GM23338 (cell line): ENCODE data around the gene SRRT. TPM values are rescaled to one million over a fixed set of nuclear protein-coding genes. Genes with fewer than 3 reads are reported as not detected.

Experiments
- ATAC-seq: fragments of 200-7000 bp; cut with Tn5 transposase; 3 replicates; pipeline ENCODE4 v1.9.1; 2020
- DNase-seq: peaks from one replicate; pipeline ENCODE4 v3.0.0-alpha.2; 2015; ENCODE audit warnings: low spot score
- H2AFZ ChIP-seq: fragments of 200-600 bp; sonication (generic); 2 replicates; pipeline ENCODE4 v1.8.0; 2016; ENCODE audit warnings: antibody characterized with exemption, mild to moderate bottlenecking, moderate library complexity
- H3F3A ChIP-seq: fragments of 200-600 bp; sonication (generic); replicated peaks from 2 replicates; pipeline ENCODE4 v1.8.0; 2017; ENCODE audit warnings: antibody characterized with exemption, mixed run types, low read depth
- H3K27ac ChIP-seq: fragments of 200-600 bp; sonication (generic); 2 replicates; pipeline ENCODE4 v1.6.1; 2016; ENCODE audit warnings: low read depth
- H3K27me3 ChIP-seq: fragments of 200-600 bp; sonication (generic); 2 replicates; pipeline ENCODE4 v1.8.0; 2016; ENCODE audit warnings: mild to moderate bottlenecking, mixed run types, moderate library complexity; ENCODE audit not compliant: insufficient read depth
- H3K36me3 ChIP-seq: fragments of 200-600 bp; sonication (generic); 2 replicates; pipeline ENCODE4 v1.8.0; 2016; ENCODE audit warnings: mild to moderate bottlenecking; ENCODE audit not compliant: insufficient read depth
- H3K4me1 ChIP-seq: fragments of 200-600 bp; sonication (generic); 2 replicates; pipeline ENCODE4 v1.8.0; 2016; ENCODE audit warnings: mild to moderate bottlenecking, moderate library complexity; ENCODE audit not compliant: insufficient read depth
- H3K4me2 ChIP-seq: fragments of 200-600 bp; sonication (generic); 2 replicates; pipeline ENCODE4 v1.7.1; 2017; ENCODE audit warnings: mixed run types
- H3K4me3 ChIP-seq: fragments of 200-600 bp; sonication (generic); 2 replicates; pipeline ENCODE4 v1.6.1; 2016; ENCODE audit warnings: mixed run types
- H3K79me2 ChIP-seq: fragments of 200-600 bp; sonication (generic); replicated peaks from 2 replicates; pipeline ENCODE4 v1.8.0; 2017; ENCODE audit warnings: mild to moderate bottlenecking; ENCODE audit not compliant: insufficient read depth
- H3K9me2 ChIP-seq: fragments of 200-600 bp; sonication (generic); 2 replicates; pipeline ENCODE4 v1.8.0; 2017; ENCODE audit not compliant: insufficient read depth
- H4K20me1 ChIP-seq: fragments of 200-600 bp; sonication (generic); replicated peaks from 2 replicates; pipeline ENCODE4 v1.8.0; 2017; ENCODE audit warnings: mild to moderate bottlenecking; ENCODE audit not compliant: insufficient read depth
- H3K27ac Mint-ChIP-seq: 2 replicates; pipeline ENCODE4 v1.8.0; 2020; ENCODE audit warnings: inconsistent platforms, mild to moderate bottlenecking, moderate library complexity, mixed read lengths
- H3K27me3 Mint-ChIP-seq: 3 replicates; pipeline ENCODE4 v1.8.0; 2022; ENCODE audit warnings: low read depth, mild to moderate bottlenecking, moderate library complexity, mixed read lengths, inconsistent platforms; ENCODE audit not compliant: insufficient read depth, poor library complexity
- H3K36me3 Mint-ChIP-seq: 3 replicates; pipeline ENCODE4 v1.8.0; 2021; ENCODE audit warnings: low read depth, mild to moderate bottlenecking, inconsistent platforms, moderate library complexity, mixed read lengths
- H3K4me1 Mint-ChIP-seq: 3 replicates; pipeline ENCODE4 v1.8.0; 2020; ENCODE audit warnings: mild to moderate bottlenecking, inconsistent platforms, mixed read lengths
- H3K4me3 Mint-ChIP-seq: 3 replicates; pipeline ENCODE4 v1.8.0; 2021; ENCODE audit warnings: moderate library complexity, mild to moderate bottlenecking, inconsistent platforms, mixed read lengths
- H3K9me3 Mint-ChIP-seq: 3 replicates; pipeline ENCODE4 v1.8.0; 2020; ENCODE audit warnings: moderate library complexity, mild to moderate bottlenecking, inconsistent platforms, mixed read lengths
- CREB1 ChIP-seq: fragments of 250-450 bp; sonication (Bioruptor Pico); IDR thresholded peaks from 2 replicates; pipeline ENCODE4 v1.5.0; 2020; ENCODE audit warnings: low read depth, mild to moderate bottlenecking, moderate library complexity
- EZH2 ChIP-seq: fragments of 200-600 bp; sonication (generic); IDR thresholded peaks from one replicate; pipeline ENCODE4 v1.8.0; 2017; ENCODE audit warnings: antibody characterized with exemption, mild to moderate bottlenecking, low read depth; ENCODE audit not compliant: unreplicated experiment
- EZH2phosphoT487 ChIP-seq: fragments of 200-600 bp; sonication (generic); IDR thresholded peaks from one replicate; pipeline ENCODE4 v1.8.1; 2018; ENCODE audit warnings: antibody characterized with exemption; ENCODE audit not compliant: unreplicated experiment
- NANOG ChIP-seq: IDR thresholded peaks from 2 replicates; pipeline ENCODE4 v1.6.1; 2016; ENCODE audit warnings: antibody characterized with exemption, borderline replicate concordance
- POLR2AphosphoS5 ChIP-seq: IDR thresholded peaks from 2 replicates; pipeline ENCODE4 v1.6.1; 2016; ENCODE audit warnings: antibody characterized with exemption, low read depth
- STAT1 ChIP-seq: IDR thresholded peaks from one replicate; pipeline ENCODE4 v1.6.1; 2016; ENCODE audit warnings: antibody characterized with exemption; ENCODE audit not compliant: unreplicated experiment
- ZNF114 ChIP-seq: fragments of 250-450 bp; sonication (Bioruptor Pico); IDR thresholded peaks from 2 replicates; pipeline ENCODE4 v1.5.0; 2020; ENCODE audit warnings: mild to moderate bottlenecking, moderate library complexity
- ZNF331 ChIP-seq: fragments of 250-450 bp; sonication (Bioruptor Pico); IDR thresholded peaks from 2 replicates; pipeline ENCODE4 v1.5.0; 2020; ENCODE audit warnings: low read depth, mild to moderate bottlenecking, moderate library complexity
- polyA plus RNA-seq: library from polyadenylated mRNA; unstranded; fragments of >200 nt; fragmentation: Nextera tagmentation; extraction: Ambion mirVana; gene quantifications from 2 replicates; pipeline ENCODE4 v1.2.1, GENCODE V29; 2016
- total RNA-seq: library from RNA; depleted of rRNA; stranded (reverse); fragments of >200 nt; shearing (Covaris generic); gene quantifications from 2 replicates; pipeline ENCODE4 v1.2.3, GENCODE V29; 2014
- TF ChIP-seq, protein P1 (sequence below), 2 experiments: fragments of 200-600 bp in 1 of 2; sonication (generic) in 1 of 2; conservative IDR thresholded peaks; 2 replicates each; pipeline versions ENCODE4 v1.5.1 to v1.6.1; 2016 to 2017; ENCODE audit warnings: antibody characterized with exemption in 2 of 2, low read depth in 2 of 2, mild to moderate bottlenecking in 2 of 2, moderate library complexity in 1 of 2
- TF ChIP-seq, protein P2 (sequence below): fragments of 250-450 bp; sonication (Bioruptor Pico); IDR thresholded peaks from 2 replicates; pipeline ENCODE4 v1.5.0; 2020; ENCODE audit warnings: mild to moderate bottlenecking, moderate library complexity
- TF ChIP-seq, protein P3 (sequence below): IDR thresholded peaks from 2 replicates; pipeline ENCODE4 v1.6.1; 2016; ENCODE audit warnings: antibody characterized with exemption

Gene SRRT
- total and polyA plus RNA-seq, 2 experiments from 2014 or later = 113 to 140 TPM

- H3K4me3 ChIP-seq = no peak overlapping the region
- Mint-ChIP-seq H3K4me3 (no peak overlapping the region), H3K9me3 (peaks cover 6% of the 10 kb centered on the region; the same call in 1 of the 3 replicates), H3K27me3 (peaks cover 16% of the 10 kb centered on the region), H3K27ac (no peak overlapping the region), H3K4me1 (peaks cover 5% of the 10 kb centered on the region), H3K36me3 (no peaks in the 10 kb centered on the region; the same call in 2 of the 3 replicates)
- peaks cover 3% of the 10 kb centered on the region; the same call in 1 of the 2 replicates for H3K4me1 ChIP-seq
- no peak for DNase-seq
- peaks cover 4% of the 10 kb centered on the region; the same call in 1 of the 2 replicates for H3F3A ChIP-seq
- H3K36me3 ChIP-seq = no peaks in the 10 kb centered on the region
- no peak overlapping the region for H3K4me2 ChIP-seq
- TF ChIP-seq CREB1 (CRISPR knock-in tag) (no peak), EZH2 (no peak), NANOG (no peak), EZH2phosphoT487 (no peak), STAT1 (no peak), POLR2AphosphoS5 (no peak), ZNF331 (CRISPR knock-in tag) (no peak), ZNF114 (CRISPR knock-in tag) (no peak)
- TF ChIP-seq, protein P1, sequence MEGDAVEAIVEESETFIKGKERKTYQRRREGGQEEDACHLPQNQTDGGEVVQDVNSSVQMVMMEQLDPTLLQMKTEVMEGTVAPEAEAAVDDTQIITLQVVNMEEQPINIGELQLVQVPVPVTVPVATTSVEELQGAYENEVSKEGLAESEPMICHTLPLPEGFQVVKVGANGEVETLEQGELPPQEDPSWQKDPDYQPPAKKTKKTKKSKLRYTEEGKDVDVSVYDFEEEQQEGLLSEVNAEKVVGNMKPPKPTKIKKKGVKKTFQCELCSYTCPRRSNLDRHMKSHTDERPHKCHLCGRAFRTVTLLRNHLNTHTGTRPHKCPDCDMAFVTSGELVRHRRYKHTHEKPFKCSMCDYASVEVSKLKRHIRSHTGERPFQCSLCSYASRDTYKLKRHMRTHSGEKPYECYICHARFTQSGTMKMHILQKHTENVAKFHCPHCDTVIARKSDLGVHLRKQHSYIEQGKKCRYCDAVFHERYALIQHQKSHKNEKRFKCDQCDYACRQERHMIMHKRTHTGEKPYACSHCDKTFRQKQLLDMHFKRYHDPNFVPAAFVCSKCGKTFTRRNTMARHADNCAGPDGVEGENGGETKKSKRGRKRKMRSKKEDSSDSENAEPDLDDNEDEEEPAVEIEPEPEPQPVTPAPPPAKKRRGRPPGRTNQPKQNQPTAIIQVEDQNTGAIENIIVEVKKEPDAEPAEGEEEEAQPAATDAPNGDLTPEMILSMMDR (conservative IDR thresholded peaks at IDR 0.05; ENCODE audit: low read depth in 2 of 2) = no peak
- TF ChIP-seq, protein P2, sequence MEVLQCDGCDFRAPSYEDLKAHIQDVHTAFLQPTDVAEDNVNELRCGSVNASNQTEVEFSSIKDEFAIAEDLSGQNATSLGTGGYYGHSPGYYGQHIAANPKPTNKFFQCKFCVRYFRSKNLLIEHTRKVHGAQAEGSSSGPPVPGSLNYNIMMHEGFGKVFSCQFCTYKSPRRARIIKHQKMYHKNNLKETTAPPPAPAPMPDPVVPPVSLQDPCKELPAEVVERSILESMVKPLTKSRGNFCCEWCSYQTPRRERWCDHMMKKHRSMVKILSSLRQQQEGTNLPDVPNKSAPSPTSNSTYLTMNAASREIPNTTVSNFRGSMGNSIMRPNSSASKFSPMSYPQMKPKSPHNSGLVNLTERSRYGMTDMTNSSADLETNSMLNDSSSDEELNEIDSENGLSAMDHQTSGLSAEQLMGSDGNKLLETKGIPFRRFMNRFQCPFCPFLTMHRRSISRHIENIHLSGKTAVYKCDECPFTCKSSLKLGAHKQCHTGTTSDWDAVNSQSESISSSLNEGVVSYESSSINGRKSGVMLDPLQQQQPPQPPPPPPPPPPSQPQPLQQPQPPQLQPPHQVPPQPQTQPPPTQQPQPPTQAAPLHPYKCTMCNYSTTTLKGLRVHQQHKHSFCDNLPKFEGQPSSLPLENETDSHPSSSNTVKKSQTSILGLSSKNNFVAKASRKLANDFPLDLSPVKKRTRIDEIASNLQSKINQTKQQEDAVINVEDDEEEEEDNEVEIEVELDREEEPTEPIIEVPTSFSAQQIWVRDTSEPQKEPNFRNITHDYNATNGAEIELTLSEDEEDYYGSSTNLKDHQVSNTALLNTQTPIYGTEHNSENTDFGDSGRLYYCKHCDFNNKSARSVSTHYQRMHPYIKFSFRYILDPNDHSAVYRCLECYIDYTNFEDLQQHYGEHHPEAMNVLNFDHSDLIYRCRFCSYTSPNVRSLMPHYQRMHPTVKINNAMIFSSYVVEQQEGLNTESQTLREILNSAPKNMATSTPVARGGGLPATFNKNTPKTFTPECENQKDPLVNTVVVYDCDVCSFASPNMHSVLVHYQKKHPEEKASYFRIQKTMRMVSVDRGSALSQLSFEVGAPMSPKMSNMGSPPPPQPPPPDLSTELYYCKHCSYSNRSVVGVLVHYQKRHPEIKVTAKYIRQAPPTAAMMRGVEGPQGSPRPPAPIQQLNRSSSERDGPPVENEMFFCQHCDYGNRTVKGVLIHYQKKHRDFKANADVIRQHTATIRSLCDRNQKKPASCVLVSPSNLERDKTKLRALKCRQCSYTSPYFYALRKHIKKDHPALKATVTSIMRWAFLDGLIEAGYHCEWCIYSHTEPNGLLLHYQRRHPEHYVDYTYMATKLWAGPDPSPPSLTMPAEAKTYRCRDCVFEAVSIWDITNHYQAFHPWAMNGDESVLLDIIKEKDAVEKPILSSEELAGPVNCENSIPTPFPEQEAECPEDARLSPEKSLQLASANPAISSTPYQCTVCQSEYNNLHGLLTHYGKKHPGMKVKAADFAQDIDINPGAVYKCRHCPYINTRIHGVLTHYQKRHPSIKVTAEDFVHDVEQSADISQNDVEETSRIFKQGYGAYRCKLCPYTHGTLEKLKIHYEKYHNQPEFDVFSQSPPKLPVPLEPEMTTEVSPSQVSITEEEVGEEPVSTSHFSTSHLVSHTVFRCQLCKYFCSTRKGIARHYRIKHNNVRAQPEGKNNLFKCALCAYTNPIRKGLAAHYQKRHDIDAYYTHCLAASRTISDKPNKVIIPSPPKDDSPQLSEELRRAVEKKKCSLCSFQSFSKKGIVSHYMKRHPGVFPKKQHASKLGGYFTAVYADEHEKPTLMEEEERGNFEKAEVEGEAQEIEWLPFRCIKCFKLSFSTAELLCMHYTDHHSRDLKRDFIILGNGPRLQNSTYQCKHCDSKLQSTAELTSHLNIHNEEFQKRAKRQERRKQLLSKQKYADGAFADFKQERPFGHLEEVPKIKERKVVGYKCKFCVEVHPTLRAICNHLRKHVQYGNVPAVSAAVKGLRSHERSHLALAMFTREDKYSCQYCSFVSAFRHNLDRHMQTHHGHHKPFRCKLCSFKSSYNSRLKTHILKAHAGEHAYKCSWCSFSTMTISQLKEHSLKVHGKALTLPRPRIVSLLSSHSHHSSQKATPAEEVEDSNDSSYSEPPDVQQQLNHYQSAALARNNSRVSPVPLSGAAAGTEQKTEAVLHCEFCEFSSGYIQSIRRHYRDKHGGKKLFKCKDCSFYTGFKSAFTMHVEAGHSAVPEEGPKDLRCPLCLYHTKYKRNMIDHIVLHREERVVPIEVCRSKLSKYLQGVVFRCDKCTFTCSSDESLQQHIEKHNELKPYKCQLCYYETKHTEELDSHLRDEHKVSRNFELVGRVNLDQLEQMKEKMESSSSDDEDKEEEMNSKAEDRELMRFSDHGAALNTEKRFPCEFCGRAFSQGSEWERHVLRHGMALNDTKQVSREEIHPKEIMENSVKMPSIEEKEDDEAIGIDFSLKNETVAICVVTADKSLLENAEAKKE (CRISPR knock-in tag) = no peak
- TF ChIP-seq, protein P3, sequence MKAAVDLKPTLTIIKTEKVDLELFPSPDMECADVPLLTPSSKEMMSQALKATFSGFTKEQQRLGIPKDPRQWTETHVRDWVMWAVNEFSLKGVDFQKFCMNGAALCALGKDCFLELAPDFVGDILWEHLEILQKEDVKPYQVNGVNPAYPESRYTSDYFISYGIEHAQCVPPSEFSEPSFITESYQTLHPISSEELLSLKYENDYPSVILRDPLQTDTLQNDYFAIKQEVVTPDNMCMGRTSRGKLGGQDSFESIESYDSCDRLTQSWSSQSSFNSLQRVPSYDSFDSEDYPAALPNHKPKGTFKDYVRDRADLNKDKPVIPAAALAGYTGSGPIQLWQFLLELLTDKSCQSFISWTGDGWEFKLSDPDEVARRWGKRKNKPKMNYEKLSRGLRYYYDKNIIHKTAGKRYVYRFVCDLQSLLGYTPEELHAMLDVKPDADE = no peak
- H4K20me1 ChIP-seq = no peaks in the 10 kb centered on the region; the same call in 1 of the 2 replicates
- peaks cover 16% of the 10 kb centered on the region for H3K27me3 ChIP-seq
- H3K27ac ChIP-seq = no peak overlapping the region
- H3K9me2 ChIP-seq = no peaks in the 10 kb centered on the region
- no peaks in the 10 kb centered on the region for H3K79me2 ChIP-seq
- H2AFZ ChIP-seq = no peak overlapping the region
- ATAC-seq = no peak
Observed at GRCh38 chr7:100900978-100901377, 26.1 kb downstream of the SRRT start.
